Skin epidermis (tissue), 12 donors: ENCODE measurements around the gene MRPL27.
A peak's percentile ranks its signal among the peaks of the same experiment; 100 is the strongest.
"Not testable (repeated sequence)": the region's sequence is repeated elsewhere in the genome, so short reads cannot be mapped to it uniquely, and the experiment has no call there.

ENCODE experiments used
- H3K27ac ChIP-seq, 21 experiments: fragments of 200-600 bp; sonication (generic) in 11 of 21; one replicate each; pipeline ENCODE4 v1.5.0; 2020; ENCODE audit warnings: mild to moderate bottlenecking in 3 of 21, inconsistent platforms in 2 of 21, moderate library complexity in 2 of 21
- H3K4me3 ChIP-seq, 7 experiments: fragments of 200-600 bp; sonication (generic) in 2 of 7; one replicate each; pipeline ENCODE4 v1.5.0; 2020; ENCODE audit warnings: inconsistent platforms in 2 of 7, mild to moderate bottlenecking in 2 of 7, moderate library complexity in 1 of 7

The MRPL27 gene

DNA sequence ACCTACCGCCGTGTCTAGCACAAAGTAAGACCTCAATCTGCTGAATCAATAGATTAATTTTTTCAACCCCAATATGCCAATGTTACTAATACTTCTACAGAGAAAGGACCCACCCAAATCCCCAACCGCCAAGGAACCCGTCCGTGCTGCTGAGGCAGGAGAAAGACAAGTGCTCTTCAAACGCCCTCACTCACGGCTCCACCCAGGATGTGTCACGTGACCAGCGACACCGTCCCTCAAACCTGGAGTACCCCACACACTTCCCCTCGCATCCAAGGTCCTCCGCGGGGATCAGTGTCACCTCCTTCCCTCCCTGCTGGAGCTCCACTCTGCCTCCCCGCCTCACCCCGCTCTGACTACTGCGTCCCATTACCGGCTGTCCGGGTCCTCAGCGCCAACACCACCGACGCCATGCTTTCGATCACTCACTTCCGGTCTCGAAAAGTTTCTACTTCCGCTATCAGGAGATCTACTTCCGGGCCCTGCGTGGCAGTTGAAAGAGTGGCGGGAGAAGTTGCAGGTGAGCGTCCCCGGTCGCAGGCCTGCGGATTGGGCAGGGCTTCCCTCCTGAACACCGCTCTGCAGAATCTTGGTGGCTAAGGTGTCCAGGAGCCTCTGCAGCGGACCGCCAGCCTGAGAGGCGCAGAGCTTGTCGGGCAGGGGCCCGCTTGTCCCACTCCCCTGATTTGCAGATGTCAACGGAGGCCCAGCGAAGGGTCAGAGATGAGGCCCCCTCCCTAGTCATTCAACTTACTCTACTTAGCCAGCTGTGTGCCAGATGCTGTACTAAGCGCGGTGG, at the start of gene MRPL27, which contains the start of gene EME1:
Gene MRPL27 (minus strand): TSS at position 427 of the 799 bp plus-strand sequence. CDS start 14 bp downstream, at position 413.
Gene EME1 (plus strand): TSS at position 472 of the 799 bp plus-strand sequence. CDS start 1,980 bp downstream, outside the sequence.
- Histone ChIP-seq H3K27ac (peak within 1 kb of the TSS; percentile 68 to 99 (median 94)), H3K4me3 (peak within 1 kb of the TSS; percentile 46 to 83 (median 63))

DNA sequence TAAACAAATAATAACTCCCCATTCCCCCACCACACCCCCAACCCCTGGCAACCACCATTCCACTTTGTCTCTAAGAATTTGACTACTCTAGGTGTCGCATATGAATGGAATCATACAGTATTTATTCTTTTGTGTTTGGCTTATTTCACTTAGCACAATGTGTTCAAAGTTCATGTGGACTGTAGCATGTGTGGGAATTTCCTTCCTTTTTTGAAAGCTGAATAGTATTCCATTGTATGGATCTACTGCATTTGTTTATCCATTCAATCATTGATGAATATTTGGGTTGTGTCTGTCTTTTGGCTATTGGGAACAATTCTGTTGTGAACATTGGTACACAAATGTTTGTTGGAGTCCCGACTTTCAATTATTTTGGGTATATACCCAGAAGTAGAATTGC, 49.8 kb upstream of the MRPL27 start:
- H3K4me3 ChIP-seq: no peak overlapping the region
- H3K27ac ChIP-seq: no peak overlapping the region

DNA sequence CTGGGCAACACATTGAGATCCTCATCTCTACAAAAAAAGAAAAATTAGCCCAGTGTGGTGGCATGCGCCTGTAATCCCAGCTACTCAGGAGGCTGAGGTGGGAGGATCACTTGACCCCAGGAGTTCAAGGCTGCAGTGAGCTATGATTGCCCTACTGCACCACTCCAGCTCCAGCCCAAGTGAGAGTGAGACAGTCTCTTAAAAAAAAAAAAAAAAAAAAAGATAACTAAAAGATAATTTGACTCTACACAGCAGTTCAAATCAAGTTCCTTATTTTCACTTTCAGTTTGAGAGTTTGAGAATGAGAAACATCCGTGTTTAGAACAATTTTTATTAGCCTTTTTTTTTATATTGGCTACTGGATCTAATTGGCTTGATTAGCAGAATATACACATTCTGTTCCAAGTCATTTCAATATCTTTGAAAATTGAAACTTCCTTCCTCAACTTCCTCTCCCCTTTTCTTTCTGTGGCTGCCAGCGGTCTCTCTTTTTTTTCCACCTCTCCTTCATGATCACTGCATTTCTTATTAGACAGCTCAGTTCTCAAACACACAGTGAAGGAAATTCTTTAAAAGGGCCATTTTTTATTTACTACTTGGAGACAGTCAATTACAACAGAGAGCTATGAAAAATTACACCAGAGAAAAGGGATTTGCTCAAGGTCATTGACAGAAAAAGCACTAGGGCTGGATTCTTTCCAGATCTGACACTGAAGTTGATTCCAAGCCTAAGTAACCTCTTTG, 48.5 kb upstream of the MRPL27 start:
- Histone ChIP-seq H3K4me3 (peak overlapping the region in 3 of 7 experiments; percentile 5 to 12 (median 10)), H3K27ac (peak overlapping the region in 18 of 21 experiments; percentile 10 to 89 (median 62))

DNA sequence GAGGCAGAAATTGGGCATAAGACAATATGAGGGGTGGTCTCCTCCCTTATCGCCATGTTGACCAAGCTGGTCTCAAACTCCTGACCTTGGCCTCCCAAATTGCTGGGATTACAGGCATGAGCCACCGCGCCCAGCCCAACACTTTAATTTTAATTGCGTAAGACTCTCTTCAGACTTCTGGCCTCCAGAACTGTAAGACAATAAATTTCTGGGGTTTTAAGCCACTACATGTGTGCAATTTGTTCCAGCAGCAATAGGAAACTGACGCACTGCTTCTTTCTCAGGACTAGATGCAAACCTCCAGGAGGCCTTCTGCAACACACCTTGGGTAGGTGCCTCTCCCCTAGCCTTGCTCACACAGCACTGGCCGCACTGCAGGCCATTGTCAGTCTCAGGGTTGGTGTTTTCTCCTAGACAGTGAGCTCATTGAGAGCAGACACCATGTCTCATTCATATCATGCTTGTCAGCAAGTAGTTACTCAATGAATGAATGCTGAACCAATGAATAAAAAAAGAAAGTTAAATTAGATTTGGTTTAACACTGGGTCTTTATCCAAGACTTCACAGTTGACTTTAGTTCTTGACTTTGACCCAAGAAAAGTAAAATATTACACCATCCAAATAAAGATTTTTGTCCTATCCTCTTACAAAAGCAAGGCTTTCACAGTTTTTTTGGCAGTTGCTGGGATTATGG, 47.6 kb upstream of the MRPL27 start:
- Histone ChIP-seq H3K4me3 (no peak overlapping the region), H3K27ac (peak overlapping the region in 17 of 21 experiments; percentile 17 to 89 (median 63))

DNA sequence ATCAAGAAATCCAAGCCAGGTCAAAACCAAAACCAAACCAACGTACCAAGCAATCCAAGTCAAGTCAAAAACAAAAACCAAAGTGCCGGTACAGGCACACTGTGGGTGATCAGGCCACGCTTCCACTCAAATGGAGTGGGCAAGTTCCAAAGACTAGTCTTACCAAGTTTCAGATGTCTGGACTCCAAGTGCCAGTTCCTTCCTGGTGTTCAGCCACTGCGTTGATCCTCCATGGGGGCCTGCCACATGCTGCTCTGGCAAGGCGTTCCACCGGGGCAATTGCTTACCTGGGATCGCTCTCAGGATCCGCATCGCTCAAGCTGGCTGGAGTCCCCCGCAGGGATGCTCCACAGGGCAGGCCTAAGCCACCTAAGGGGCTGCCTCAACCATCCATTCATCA, 46.6 kb upstream of the MRPL27 start:
- H3K27ac ChIP-seq, H3K4me3 ChIP-seq: not testable (repeated sequence)

DNA sequence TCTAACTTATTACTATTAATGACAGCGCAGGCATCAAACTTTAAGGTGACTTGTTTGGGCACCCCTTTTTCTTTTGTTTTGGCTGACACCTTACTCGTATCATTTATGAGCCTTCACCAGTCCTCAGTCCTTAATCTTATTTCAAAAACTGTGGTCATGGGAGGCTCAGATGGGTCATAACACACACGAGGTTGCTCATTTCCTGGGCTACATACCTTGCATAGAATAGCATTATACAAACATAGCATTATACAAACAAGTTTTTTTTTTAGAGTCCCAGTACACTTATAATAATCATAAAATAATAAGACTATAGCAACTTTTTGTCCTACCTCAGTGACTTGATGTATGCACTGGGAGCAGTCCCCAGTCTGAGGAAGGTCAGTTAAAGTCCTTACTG, 41.8 kb upstream of the MRPL27 start:
- no peak overlapping the region for H3K27ac ChIP-seq
- H3K4me3 ChIP-seq: no peak overlapping the region

DNA sequence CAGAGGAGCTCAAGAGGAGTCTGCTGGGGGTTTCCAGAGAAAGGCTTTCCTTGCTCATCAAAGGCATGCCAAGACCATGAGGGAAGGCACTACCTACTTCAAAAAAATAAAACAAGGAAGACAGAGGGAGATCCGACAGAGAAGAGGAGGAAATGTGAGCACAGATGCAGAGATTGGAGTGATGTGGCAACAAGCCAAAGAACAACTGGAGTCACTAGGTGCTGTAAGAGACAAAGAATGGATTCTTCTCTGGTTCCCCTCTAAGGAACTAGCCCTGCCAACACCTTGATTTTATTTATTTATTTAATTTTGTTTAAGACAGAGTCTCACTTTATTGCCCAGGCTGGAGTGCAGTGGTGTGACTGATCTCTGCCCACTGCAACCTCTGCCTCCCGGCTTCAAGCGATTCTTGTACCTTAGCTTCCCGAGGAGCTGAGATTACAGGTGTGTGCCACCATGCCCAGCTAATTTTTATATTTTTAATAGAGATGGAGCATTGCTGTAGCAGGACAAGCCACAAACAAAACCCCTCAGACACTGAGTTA, 39.3 kb upstream of the MRPL27 start:
- H3K27ac ChIP-seq: no peak overlapping the region

DNA sequence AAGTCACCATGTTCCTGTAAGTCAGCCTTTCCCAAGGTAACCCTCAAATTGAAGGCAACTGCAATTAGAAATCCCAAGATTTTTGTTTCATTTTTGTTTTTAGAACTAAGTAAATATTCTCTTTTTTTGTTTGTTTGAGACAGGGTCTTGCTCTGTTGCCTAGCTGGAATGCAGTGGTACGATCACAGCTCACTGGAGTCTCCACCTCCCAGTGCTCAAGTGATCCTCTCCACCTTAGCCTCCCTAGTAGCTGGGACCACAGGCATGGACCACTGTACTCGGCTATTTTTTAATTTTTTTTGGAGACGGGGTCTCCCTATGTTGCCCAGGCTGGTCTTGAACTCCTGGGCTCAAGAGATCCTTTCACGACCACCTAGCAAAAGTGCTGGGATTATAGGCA, 34.9 kb upstream of the MRPL27 start:
- Histone ChIP-seq H3K4me3 (no peak overlapping the region), H3K27ac (no peak overlapping the region)

More for the DNA sequence above, 39.3 kb upstream of the MRPL27 start:
- H3K4me3 ChIP-seq: no peak overlapping the region

DNA sequence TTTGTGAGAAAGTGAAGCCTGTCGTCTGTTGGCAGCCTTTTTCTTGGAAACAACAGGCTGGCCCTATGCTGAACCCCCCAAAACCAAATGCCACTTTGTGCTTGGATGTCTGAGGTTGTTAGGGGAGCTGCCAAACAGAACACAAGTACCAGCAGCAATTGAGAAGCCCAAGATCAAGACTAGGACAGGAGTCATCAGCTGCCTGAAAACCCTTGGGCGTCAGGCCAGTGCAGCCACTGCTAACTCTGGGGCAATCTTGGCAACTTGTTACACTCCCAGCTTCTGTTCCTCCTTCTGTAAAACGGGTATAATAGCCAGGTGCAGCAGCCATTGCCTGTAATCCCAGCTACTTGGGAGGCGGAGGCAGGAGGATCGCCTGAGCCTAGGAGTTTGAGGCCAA, 33.6 kb upstream of the MRPL27 start:
- Histone ChIP-seq H3K27ac (no peak overlapping the region), H3K4me3 (no peak overlapping the region)

DNA sequence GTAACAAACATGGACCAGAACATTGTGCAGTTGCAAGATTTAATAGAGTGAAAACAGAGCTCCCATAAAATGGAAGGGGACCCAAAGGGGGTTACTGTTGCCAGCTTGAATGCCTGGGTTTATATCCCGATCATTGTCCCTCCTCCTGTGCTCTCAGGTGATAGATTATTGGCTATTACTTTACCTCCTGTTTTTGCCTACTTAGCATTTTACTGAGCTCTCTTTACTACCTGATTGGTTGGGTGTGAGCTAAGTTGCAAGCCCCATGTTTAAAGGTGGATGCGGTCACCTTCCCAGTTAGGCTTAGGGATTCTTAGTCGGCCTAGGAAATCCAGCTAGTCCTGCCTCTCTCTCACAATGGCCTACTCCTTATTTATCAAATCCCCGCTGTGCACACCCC, 32.4 kb upstream of the MRPL27 start:
- H3K27ac ChIP-seq, H3K4me3 ChIP-seq: not testable (repeated sequence)

DNA sequence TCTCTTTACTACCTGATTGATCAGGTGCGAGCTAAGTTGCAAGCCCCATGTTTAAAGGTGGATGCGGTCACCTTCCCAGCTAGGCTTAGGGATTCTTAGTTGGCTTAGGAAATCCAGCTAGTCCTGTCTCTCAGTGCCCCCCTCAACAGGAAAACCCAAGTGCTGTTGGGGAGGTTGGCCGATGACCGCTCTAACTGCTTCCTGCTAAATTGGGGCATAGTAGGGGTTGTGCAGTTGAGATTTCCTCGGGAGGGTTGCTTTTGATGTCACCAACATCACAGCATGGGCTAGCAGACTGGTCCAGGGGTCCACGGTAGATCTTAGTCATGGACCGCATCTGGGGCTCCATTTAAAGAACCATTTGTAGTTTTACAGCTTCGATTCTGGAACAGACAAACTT, 26.6 kb upstream of the MRPL27 start:
- H3K27ac ChIP-seq, H3K4me3 ChIP-seq: not testable (repeated sequence)

DNA sequence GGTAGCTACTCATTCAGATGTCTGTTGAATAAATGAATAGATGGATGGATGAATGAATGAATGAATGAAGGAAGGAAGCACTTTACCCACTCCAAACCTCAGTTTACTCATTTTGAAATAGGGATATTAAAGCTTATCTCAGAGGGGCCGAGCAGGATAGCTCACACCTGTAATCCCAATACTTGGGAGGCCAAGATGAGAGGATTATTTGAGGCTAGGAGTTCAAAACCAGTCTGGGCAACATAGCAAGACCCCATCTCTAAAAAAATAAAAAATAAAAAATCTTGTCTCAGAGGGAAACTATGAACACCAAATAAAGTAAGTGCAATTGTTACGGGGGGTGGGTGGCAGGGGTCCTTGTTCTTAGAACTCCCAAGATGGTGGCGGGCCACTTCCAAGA, 25.7 kb upstream of the MRPL27 start:
- H3K27ac ChIP-seq, H3K4me3 ChIP-seq: not testable (repeated sequence)

DNA sequence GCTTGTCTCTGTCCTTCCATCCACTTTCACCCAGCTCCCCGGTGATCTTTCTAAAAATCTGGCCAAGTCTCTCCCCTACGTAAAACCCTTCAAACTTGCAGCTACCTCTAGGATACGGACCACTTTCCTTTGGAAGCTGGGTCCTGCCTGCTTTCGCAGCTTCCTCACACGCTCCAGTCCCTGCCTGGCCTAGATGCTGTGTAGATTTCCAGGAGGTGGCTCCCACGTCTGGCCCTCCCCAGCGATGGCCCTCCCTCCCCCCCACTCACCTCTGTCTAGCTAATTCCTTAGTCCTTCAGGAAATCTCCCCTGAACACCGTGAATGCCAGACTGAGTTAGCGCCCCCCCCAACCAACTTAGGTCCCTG, 24.9 kb upstream of the MRPL27 start:
- Histone ChIP-seq H3K4me3 (peak overlapping the region in 5 of 7 experiments; percentile 57 to 98 (median 91)), H3K27ac (peak overlapping the region in 5 of 21 experiments; percentile 93 to 99 (median 97))

DNA sequence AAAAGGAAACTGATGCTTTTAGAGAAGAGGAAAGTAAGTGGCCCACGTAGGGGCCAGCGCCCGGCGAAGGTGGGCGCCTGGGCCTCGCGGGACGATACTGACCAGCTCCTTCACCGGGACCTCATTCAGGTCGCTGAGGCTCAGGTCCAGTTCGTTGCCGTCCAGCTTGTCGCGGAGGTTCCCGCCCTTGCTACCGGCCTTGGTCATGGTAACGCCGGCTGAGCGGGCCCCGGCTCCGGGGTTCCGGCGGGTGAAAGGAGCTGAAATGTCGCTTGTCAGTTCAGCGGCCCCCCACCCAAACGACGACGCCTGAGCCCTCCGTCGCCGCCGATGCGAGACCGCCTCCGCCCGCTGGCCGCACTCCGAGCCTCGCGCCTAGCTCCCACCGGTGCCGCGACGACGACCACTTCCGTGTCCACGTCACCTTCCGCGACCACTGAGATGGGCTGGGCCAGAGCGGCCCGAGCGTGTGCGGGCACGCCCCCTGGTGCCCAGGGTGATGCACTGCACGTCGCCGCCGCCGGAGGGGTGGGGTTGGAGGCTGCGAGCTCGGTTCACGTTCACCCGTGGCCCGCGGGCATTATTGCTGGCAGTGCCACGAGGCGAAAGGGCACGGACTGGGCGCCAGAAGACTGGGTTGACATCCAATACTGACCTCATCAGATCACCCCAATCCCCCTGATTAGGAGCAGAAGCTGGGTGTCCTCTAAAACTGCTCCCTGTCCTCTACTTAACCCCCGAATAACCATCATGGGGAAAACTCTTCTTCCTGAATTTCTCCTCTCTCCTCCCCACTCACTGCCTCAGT, 24.3 kb upstream of the MRPL27 start, which contains the start of gene LRRC59:
Gene LRRC59 (minus strand): TSS at position 413 of the 808 bp plus-strand sequence. CDS start 206 bp downstream, at position 207.
- Histone ChIP-seq H3K27ac (peak within 1 kb of the TSS; percentile 82 to 99 (median 94)), H3K4me3 (peak within 1 kb of the TSS; percentile 57 to 98 (median 85))

DNA sequence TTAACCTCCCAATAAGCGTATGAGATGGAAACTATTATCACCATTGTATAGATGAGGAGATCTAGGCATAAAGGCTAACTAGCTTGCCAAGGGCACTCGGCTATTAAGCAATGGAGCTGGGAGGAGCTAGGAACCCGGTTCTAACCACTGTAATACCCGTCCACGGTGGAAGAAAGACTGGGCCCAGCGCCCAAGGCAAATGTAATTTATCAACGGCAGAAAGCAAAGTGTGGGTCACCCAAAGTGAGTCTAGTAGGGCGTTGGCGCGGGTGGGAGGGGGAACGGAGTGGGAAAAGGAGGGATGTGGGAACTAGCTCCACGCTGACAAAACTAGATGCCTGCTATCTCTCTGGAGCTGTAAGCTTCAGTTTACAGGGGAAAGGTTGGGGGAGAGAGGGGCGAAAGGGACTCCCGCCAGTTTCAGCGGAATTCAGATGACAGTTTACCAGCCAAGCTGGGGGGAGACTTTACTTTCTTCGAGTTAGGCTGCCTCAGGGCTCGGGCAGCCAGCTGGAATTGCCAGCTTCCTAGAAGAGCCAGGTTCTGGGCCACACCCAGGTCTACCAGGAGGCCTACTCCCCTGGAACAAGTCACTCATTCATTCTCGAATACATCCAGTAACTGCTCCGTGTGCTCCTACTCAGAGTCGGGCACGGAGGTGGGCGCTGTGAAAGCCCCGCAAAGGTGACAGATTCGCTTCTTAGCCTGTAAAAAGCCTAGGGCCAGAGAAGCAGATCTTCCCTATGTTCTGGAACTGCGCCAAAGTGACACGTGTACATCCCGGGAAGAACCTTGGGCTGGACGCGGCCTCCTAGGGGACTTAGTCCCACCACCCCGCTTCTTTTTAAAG, 23.5 kb upstream of the MRPL27 start:
- Histone ChIP-seq H3K4me3 (peak overlapping the region; percentile 57 to 98 (median 85)), H3K27ac (peak overlapping the region; percentile 82 to 99 (median 94))

DNA sequence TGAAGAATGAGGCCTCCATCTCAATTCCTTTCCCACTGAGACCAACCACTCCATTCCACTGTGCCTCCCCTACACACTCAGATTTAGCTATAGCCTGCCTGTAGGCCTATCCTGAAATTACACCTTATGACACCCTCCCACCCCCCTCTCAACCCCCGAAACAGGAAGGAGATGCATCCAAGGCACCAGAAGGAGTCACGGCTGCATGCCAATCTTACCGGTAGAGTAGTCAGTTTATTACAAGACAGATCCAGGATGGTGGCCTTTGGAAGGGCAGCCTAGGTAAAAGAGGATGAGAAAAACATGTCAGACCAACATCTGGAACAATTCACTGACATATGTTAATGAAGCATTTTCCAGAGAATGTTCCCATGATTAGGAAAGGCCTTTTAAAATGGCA, 21.7 kb upstream of the MRPL27 start:
- no peak overlapping the region for H3K4me3 ChIP-seq
- H3K27ac ChIP-seq: no peak overlapping the region

DNA sequence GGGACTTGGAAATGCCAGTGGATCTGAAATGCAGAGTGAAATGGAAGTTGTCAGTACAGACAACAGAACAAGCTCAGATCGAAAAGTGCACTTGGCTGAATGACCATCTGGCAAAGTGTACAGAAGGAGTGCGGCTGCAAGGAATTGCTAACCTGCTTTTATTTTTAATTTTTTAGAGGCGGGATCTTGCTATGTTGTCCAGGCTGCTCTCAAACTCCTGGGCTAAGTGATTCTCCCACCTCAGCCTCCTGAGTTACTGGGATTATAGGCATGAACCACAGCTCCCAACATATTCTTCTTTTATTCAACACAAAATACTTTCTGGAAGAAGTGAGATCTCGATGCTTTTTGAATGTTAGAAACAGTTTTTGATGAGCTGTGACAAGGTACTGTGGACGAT, 20.7 kb upstream of the MRPL27 start:
- Histone ChIP-seq H3K4me3 (no peak overlapping the region), H3K27ac (no peak overlapping the region)

DNA sequence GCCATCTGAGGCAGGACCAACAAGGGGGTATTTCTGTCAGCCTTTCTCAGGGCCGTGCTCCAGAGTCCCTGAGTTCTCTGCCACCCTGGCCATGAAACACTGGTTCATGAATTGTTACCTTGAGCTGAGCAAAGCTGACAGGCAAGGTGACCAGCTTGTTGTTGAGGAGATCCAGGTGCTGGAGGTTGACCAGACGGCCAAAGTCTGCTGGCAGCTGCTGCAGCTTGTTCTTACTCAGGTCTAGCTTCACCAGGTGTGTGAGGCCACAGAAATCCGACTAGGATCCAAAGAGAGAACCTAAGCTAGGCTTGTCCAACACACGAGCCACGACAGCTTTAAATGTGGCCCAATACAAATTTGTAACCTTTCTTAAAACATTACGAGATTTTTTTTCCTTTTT, 19.6 kb upstream of the MRPL27 start:
- H3K27ac ChIP-seq: no peak overlapping the region
- no peak overlapping the region for H3K4me3 ChIP-seq
